Measurements from ENCODE around the gene NPAS3.

Gene NPAS3

GRCh38 chr14:32938719-32939253 lies at the start of gene NPAS3:
Gene NPAS3, plus strand, starts transcription at chr14:32938879.
- DNase-seq (ENCODE audit: low spot score), result no peak

GRCh38 chr14:32896979-32897697 lies 41.5 kb upstream of the NPAS3 start:
- peak; percentile 36 for DNase-seq (ENCODE audit: low spot score)

- DNase-seq (ENCODE audit: low spot score), result no peak
Observed at GRCh38 chr14:32897698-32898064, 41.0 kb upstream of the NPAS3 start.

GRCh38 chr14:32898876-32899275 lies 39.8 kb upstream of the NPAS3 start:
- DNase-seq (ENCODE audit: low spot score), result no peak

- no peak for DNase-seq (ENCODE audit: low spot score)
Observed at GRCh38 chr14:32900547-32900946, 38.1 kb upstream of the NPAS3 start.

GRCh38 chr14:32905013-32905412 lies 33.7 kb upstream of the NPAS3 start:
- no peak for DNase-seq (ENCODE audit: low spot score)

GRCh38 chr14:32906672-32907071 lies 32.0 kb upstream of the NPAS3 start:
- no peak for DNase-seq (ENCODE audit: low spot score)

GRCh38 chr14:32908196-32909084 lies 30.2 kb upstream of the NPAS3 start:
- no peak for DNase-seq (ENCODE audit: low spot score)

- DNase-seq (ENCODE audit: low spot score), result no peak
Observed at GRCh38 chr14:32913725-32914124, 25.0 kb upstream of the NPAS3 start.

GRCh38 chr14:32914391-32914790 lies 24.3 kb upstream of the NPAS3 start:
- DNase-seq (ENCODE audit: low spot score), result no peak

GRCh38 chr14:32920696-32921276 lies 17.9 kb upstream of the NPAS3 start:
- no peak for DNase-seq (ENCODE audit: low spot score)

GRCh38 chr14:32925439-32925838 lies 13.2 kb upstream of the NPAS3 start:
- DNase-seq (ENCODE audit: low spot score), result no peak

GRCh38 chr14:32932302-32932913 lies 6.3 kb upstream of the NPAS3 start:
- no peak for DNase-seq (ENCODE audit: low spot score)

- DNase-seq (ENCODE audit: low spot score), result no peak
Observed at GRCh38 chr14:32932914-32933628, 5.6 kb upstream of the NPAS3 start.

GRCh38 chr14:32933629-32934072 lies 5.0 kb upstream of the NPAS3 start:
- DNase-seq (ENCODE audit: low spot score), result no peak

GRCh38 chr14:32934073-32934880 lies 4.4 kb upstream of the NPAS3 start:
- DNase-seq (ENCODE audit: low spot score), result no peak

GRCh38 chr14:32934881-32935633 lies 3.6 kb upstream of the NPAS3 start:
- no peak for DNase-seq (ENCODE audit: low spot score)

GRCh38 chr14:32939254-32940065 lies 781 bp downstream of the NPAS3 start:
- peak; percentile 51 for DNase-seq (ENCODE audit: low spot score)

GRCh38 chr14:32940066-32940651 lies 1.5 kb downstream of the NPAS3 start:
- no peak for DNase-seq (ENCODE audit: low spot score)

Data from LoVo (cell line).